GM20000 (cell line): ENCODE data around the gene DEFB123.

Experiments used
- DNase-seq: peaks from one replicate; pipeline ENCODE4 v3.0.0; 2012; ENCODE audit warnings: low spot score
- TF ChIP-seq, protein P1 (sequence below): IDR thresholded peaks from 2 replicates; pipeline ENCODE4 v1.5.1; 2012; ENCODE audit warnings: mild to moderate bottlenecking, control low read depth; ENCODE audit errors: extremely low read depth, missing control alignments

The DEFB123 gene

GRCh38 chr20:31490752-31491151, 50.3 kb downstream of the DEFB123 start:
- TF ChIP-seq, protein P1, sequence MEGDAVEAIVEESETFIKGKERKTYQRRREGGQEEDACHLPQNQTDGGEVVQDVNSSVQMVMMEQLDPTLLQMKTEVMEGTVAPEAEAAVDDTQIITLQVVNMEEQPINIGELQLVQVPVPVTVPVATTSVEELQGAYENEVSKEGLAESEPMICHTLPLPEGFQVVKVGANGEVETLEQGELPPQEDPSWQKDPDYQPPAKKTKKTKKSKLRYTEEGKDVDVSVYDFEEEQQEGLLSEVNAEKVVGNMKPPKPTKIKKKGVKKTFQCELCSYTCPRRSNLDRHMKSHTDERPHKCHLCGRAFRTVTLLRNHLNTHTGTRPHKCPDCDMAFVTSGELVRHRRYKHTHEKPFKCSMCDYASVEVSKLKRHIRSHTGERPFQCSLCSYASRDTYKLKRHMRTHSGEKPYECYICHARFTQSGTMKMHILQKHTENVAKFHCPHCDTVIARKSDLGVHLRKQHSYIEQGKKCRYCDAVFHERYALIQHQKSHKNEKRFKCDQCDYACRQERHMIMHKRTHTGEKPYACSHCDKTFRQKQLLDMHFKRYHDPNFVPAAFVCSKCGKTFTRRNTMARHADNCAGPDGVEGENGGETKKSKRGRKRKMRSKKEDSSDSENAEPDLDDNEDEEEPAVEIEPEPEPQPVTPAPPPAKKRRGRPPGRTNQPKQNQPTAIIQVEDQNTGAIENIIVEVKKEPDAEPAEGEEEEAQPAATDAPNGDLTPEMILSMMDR: no peak

GRCh38 chr20:31494131-31494530, 53.7 kb downstream of the DEFB123 start:
- no peak for DNase-seq
- TF ChIP-seq, protein P1: no peak

More at GRCh38 chr20:31490752-31491151, 50.3 kb downstream of the DEFB123 start:
- no peak for DNase-seq

GRCh38 chr20:31496761-31497295, 56.4 kb downstream of the DEFB123 start:
- DNase-seq: no peak
- TF ChIP-seq, protein P1: no peak

DNA sequence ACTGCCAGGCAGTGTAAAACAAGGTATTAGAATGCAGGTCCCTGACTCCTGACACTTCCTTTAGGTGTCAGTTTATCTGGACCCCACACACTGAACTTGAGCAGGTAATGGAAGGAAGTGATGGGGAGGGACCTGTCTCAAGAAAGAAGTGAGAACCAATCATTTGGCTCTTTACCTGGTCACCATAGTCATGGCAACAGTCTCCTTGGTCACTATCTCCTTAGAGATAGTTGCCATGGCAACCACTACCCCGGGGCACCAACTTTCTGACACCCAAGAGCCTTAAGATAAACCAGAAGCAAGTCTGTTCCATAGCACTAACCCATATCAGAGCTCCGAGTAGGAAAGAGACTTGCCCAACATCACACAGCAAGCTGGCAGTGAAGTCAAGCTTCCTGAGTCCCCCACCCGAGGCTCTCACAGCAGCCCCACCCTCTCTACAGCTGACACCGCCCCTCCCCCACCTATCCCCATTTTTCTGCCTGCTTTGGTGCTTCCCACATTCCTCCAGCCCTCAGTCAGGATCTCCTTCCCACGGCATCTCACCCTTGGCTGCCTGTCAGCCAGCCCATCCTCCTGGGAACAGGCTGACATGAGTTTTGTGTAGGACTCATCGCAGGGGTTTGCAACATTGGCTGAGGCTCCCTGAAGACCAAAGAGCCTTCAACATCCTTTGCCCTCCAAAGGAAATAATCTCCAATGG, 57.6 kb downstream of the DEFB123 start:
- TF ChIP-seq, protein P1: no peak
- no peak for DNase-seq
